KBM-7 (cell line): ENCODE data around the gene OSBPL9.

ENCODE experiments used
- DNase-seq: peaks from one replicate; pipeline ENCODE4 v3.0.0-alpha.2; 2015
- in situ Hi-C: fragments of 300-500 bp; cut with MboI; formaldehyde crosslinking; loops from 2 replicates; pipeline ENCODE4 v1.14.3; 2020; ENCODE audit warnings: low sequenced_read_pairs, low pct_unique_long_range_greater_than_20kb, mixed read lengths

Gene OSBPL9

DNA sequence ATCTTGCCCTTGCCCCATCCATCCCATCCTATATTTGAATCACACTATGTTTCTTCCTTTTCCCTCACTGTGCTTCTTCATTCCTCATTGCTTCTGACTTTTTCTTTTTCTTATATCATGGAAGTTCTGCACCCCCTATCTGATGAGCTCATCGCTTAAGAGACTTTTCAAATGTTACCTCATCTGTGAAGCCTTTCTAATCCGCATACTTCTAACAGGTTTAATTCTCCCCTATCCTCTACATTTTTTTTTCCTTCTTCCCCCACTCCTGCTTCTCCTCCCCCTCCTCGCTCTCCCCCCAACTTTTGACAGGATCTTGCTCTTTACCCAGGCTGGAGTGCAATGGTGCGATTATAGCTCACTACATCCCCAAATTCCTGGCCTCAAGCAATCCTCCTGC is 39.5 kb downstream of the OSBPL9 start:
- DNase-seq = no peak
- in situ Hi-C loops = no loop called here

- in situ Hi-C loops = no loop called here
- no peak for DNase-seq
Observed at GRCh38 chr1:51660580-51660979, 43.7 kb downstream of the OSBPL9 start.

DNA sequence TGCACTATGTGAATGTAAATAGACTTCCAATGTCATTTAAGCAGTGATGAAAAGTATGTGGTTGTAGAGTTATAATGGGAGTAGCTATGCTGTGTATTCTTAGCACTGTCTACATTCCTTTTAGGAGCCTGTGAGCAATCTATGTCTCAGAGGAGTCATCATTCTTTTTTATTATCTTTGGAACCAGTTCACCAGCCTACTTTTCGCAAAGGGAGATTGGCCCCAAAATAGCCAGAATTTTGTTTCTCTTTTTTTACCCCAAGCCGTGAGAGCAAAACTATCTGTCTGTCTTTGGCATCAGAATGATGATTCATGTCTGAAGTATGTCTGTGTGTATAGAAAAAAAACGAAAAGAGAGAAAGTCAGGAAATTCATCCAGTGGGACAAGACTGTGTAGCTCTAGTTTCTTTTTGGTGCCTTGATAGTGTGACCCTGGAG is 44.2 kb downstream of the OSBPL9 start:
- no peak for DNase-seq
- in situ Hi-C loops = no loop called here

- no peak for DNase-seq
- in situ Hi-C loops = no loop called here
Observed at GRCh38 chr1:51663105-51663504, 46.2 kb downstream of the OSBPL9 start.

DNA sequence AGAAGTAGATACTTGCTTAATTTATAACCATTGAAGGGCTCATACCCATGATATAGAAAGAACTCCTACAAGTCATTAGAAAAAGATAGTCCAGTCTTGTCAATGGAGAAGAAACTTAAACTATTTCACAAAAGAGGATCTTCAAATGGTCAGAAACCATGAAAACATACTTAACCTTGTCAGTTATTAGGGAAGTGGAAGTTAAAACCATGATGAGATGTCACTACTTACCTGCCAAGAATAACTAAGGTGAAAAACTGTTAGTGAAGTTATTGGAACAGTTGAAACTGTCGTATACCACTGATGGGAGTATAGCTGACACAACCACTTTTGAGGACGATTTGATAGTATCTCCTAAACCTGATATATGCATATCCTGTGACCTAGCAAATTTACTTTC is 46.8 kb downstream of the OSBPL9 start:
- DNase-seq = no peak
- in situ Hi-C loops = no loop called here

GRCh38 chr1:51664421-51665240 is 47.7 kb downstream of the OSBPL9 start:
- in situ Hi-C loops = no loop called here
- no peak for DNase-seq

DNA sequence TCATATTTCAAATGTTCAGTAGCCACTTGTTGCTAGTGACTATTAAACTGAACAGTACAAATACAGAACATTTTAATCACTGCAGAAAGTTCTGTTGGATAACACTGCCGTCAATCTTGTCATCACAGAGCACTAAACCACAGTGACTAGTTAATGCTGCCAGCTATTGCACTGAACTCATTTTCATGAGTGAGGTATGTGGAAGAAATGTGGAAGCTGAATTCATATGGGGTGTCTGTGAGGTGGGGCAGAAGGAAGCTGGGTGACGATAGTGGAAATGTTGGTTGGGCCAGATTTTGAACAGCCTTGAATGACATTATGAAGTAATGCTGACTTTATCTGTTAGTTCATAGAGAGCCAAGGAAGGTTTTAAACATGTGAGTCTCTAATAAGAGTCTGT is 49.6 kb downstream of the OSBPL9 start:
- no peak for DNase-seq
- in situ Hi-C loops = no loop called here

- in situ Hi-C loops = no loop called here
- DNase-seq = no peak
Observed at GRCh38 chr1:51667561-51667960, 50.7 kb downstream of the OSBPL9 start.

DNA sequence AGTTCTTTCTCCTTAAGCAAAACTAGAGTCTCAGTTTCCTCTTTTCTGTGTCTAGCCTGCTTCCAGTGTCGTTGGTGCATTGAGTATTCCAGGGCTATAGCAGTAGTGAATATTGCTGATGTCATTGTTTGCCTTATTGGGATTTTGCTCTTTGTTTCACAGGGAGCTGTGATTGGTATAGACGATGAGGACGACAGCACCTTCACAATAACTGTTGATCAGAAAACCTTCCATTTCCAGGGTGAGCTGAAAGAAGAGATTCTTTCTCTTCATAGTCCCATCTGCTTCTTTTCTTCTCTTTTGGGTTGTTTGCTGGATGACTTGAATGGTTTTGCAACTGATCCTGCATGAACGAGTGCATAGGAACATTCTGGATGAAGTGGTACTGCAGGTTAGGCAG is 52.4 kb downstream of the OSBPL9 start:
- in situ Hi-C loops = no loop called here
- DNase-seq = no peak

DNA sequence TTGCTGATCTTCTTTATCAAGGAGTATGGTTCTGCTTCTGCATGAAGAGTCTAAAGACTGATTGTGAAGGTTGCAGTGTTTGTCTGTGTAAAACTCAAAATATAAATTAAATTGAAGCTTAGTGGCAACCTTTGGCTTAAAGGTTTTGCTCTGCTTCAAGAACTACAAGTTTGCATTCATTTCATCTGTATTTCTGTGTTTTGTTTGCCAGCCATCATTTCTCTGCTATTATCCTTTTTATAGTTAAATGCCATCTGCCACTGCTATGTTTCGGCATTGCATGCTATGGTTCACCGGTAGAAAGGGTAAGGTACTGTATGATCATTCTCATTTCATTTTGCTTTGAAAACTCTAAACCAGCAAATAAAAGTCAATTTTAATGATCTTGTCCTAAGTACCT is 52.9 kb downstream of the OSBPL9 start:
- in situ Hi-C loops = no loop called here
- no peak for DNase-seq

DNA sequence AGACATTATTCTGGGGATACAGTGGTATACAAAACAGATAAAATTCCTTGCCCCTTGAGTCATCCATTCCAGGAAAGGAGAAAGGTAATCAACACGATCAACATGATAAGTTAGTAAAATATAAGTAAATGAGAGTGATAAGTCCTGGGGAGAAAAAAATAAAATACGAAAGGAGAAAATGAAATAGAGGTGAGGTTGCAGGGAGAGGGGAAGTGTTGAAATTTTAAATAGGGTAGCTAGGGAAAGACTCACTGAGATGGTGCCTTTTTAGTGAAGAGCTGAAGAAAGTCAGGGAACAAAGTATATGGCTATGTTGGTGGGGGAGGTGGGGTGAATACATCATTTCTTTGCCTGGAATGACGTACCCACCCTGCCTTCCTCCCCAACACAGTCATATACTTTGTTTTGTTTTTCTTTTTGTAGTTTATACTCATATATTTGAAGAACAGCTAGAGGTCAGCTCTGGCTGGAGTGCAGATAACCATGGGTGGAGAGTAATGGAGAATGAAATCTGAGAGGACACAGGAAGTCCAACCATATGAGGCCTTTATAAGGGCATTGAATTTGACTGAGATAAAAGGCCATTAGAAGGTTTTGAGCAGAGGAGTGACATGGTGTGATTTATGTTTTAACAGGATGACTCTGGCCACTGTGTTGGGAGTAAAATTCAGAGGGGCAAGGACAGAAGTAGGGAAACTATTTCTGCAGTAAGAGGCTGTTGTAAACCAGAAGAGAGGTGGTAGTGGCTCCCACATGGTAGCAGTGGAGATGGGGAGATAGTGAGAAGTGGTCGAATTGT is 54.8 kb downstream of the OSBPL9 start:
- no peak for DNase-seq
- in situ Hi-C loops = no loop called here

GRCh38 chr1:51673279-51673678 is 56.4 kb downstream of the OSBPL9 start:
- DNase-seq = no peak
- in situ Hi-C loops = no loop called here

GRCh38 chr1:51675177-51675780 is 58.4 kb downstream of the OSBPL9 start:
- no peak for DNase-seq
- in situ Hi-C loops = no loop called here

DNA sequence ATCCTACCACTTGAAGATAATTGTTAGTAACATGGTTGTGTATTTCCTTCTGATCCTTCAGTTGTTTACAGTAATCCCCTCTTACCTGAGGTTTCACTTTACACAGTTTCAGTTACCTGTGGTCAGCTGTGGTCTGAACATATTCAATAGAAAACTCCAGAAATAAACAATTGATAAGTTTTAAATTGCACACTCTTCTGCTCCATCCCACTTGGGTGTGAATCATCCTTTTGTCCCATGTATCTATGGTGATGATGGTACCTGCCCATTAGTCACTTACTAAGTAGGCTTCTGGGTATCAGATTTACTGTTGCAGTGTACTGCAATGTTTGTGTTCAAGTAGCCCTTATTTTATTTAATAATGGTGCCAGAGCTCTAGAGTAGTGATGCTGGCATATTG is 62.5 kb downstream of the OSBPL9 start:
- in situ Hi-C loops = no loop called here

GRCh38 chr1:51684776-51685175 is 67.9 kb downstream of the OSBPL9 start:
- in situ Hi-C loops = no loop called here
- no peak for DNase-seq

More for the DNA sequence above, 62.5 kb downstream of the OSBPL9 start:
- DNase-seq = no peak

DNA sequence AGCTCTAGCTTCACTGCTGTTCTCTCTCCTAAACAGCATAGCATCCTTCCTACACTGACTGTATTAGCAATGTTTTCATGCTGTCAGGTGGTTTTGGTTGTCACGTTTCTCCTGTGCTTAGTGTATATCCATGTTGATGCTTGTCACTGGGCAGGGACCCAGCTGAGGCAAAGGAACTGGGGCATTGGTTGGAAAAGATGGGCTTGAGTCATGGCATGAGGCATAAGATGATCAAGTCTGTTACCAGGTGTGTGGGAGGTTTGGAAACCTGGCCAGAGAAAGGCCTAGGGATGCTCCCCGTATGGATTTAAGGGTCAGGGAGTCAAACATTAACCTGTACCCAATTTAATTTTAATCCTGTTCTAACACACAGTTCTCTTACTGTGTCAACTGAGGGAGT is 69.6 kb downstream of the OSBPL9 start:
- no peak for DNase-seq
- in situ Hi-C loops = no loop called here

GRCh38 chr1:51689075-51689440 is 72.2 kb downstream of the OSBPL9 start:
- in situ Hi-C loops = no loop called here
- no peak for DNase-seq

- in situ Hi-C loops = no loop called here
Observed at GRCh38 chr1:51689643-51690042, 72.8 kb downstream of the OSBPL9 start.

DNA sequence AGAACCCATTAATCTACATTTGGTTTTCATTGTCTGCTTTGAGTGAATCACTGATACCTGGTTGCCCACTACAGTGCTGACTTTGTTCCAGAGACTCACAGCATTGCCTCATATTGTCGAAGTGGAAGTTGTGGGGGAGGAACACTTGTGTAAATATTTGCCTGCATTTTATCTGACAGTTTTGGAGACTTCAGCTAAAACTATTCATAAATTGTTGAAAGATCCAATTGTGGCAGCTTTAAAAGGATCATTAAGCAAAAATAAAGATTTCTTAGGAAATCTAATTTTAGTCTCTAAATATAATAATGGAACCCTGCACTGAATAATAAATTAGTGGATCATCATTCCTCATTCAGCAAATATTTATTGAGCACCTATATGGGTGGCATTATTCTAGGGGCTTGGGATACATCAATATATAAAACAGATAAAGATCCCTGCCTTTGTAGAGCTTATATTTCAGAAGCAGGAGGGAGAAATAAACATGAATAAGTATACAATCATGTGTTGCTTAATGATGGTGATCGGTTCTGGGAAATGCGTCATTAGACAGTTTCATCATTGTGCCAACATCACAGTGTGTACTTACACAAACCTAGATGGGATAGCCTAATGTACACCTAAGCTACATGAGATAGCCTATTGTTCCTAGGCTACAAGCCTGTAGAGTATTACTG is 73.5 kb downstream of the OSBPL9 start:
- DNase-seq = no peak
- in situ Hi-C loops = no loop called here

More at GRCh38 chr1:51689643-51690042, 72.8 kb downstream of the OSBPL9 start:
- no peak for DNase-seq

- no peak for DNase-seq
- in situ Hi-C loops = no loop called here
Observed at GRCh38 chr1:51691920-51692319, 75.0 kb downstream of the OSBPL9 start.
